ENCODE results near the gene EREG.

Gene EREG

DNA sequence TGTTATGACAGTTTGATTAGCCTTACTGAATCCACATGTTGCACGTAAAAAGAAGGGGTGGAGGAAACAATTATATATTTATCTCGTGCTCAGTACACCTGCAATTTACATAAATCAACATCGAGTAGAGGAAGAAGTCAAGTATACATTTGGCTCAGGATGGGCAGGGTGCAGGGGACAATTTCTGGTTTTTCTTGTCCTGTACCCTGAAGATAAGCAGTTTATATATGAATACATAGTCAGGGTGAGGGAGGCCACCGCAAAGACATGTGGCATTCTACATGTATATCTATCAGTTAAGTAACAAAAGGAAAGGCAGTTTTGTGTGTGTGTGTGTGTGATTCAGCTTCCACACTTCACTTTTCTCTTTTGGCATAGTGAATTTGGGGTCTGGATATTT lies 11.1 kb upstream of the EREG start:
- DNase-seq: no peak

DNA sequence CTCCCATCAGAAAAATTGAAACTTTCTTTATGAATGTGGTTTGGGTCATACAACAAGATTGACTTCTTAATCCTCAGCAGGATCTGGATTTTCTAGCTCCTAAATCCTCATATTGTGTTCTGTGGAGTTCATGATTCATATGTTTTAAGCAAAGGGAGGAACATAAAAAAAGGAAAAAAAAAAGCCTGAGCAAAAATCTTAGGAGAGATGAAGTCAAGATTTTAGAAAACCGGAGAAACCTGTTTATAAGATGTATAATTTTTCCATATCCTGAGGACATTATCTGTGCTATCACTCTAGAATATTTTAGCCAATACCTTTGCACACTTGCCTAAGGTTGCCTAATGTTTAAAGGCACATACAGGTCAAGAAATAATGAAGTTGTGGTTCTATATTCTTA lies 7.0 kb upstream of the EREG start:
- no peak for DNase-seq

DNA sequence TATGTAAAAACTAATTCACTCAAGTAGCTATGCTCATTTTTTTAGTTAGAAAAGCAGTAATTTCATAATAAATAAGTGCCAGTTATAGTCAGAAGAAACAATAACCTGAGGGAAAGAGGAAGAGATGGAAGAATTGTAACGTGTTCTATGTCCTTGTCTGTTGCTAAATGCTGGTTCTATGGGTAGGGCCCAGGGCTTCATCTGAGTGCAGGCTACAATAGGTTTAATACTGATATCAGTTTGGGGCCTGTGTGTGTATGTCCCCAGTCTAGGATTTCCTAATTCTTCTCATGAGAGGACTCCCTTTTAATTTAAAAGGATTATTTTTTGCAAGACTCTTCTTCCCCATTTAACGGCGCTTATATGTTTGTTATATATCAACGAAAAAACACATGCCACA lies 3.3 kb upstream of the EREG start:
- DNase-seq: no peak

DNA sequence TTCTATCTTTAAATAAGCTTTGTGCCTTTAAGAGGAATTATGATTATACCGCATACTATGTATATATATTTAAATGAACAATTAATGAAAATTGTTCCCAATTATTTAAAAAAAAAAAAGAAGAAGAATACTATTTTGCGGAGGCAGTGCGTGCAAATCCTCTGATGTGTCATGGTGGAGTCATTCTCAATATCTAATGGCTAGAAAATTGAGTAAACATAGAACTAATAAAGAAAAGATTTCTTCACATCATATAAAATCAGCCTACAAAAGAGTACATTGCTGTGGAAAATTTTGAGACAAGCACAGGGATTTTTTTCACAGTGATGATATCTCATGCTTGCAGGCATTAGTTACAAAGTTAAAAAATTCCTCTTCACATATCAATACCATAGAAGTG lies 2.6 kb upstream of the EREG start:
- no peak for DNase-seq

DNA sequence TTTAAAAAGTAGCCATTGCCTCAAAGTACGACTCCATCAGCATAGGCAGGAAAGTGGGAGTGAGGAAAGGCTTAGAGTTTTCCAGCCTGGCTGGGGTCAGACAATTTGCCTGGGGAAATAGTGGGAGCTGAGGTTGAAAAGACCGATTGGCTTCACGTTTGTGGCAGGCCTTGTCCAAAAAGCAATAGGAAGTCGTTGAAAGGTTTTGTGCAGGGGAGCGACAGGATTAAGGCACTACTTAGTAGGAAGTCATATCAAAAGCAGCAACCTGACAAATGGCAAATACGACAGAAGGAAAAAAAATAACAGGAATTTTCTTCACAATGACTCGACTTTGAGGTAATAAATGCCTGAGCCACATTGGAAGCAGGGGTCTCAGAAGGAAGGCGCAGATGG lies 691 bp upstream of the EREG start:
- no peak for DNase-seq

DNA sequence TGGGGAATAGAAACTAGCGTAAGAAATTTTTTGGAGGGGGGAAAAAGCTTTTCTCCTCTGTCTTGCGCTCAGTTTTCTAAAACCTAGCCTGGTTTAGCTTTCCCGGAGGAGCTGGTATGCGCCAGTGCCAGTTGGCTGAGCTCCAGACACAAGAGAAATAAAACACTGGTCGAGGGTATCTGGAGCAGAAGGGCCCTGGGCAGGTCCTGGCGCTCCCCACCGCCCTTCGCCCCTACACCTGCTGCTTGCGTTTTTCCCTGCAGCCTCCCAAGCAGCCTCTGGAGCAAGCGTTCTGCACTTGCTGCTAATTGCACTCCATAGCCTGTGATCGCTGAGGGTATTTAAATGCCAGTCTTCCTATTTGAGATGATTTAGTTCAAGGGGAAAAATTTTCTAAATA lies 816 bp downstream of the EREG start:
- peak; percentile 34 for DNase-seq

DNA sequence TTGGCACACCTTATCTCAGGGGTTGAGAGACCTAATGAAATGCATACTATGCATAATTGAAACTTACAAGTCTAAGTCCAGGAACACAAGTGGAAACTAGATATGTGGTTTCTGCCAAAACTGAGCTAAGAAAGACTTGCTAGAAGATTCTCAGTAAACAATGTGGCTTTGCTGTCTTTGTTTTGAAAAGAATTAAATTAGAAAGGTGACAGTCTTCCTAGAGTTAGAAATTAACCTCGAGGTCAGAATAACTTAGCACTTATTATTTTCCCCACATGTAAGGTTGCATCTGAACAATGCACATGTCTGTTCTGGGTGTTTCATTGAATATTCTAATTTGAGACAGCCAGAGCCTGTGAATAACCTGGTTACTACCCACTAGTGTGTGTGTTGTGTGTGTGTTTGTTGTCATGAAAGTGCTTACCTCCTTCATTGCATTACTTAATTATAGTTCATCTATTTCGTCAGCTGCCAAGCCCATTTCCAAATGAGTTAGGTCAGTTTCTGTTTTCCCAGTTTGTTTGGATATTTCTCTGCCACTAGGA lies 1.5 kb downstream of the EREG start:
- no peak for DNase-seq

DNA sequence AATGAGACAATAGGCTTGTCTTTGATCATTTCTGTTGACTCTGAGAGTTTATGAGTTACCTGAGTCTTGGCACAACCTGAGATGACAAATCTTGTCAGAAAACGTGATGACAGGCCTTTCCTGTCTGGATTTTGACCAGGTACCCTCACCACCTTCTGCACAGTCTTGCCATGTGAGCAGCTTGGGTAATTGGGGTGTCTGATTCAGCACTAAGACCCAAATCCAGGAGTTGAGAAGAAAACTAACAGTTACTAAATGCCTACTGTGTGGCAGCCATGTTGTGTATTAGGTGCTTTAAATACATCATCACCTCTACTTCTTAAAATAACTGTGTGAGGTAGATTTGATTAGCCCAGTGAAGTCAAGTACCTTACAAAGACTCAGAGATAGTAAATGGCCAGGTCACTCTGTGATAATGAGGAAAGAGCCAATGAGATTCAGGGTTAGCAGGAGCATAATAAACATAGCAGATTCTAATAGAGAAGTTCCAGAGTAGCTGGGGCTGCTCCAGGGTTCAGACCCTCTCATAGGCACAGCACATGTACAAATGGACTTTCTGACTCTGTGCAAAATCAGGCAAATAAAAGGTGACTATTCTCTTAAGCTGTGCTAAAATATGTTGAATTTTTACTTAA lies 2.8 kb downstream of the EREG start:
- DNase-seq: no peak

DNA sequence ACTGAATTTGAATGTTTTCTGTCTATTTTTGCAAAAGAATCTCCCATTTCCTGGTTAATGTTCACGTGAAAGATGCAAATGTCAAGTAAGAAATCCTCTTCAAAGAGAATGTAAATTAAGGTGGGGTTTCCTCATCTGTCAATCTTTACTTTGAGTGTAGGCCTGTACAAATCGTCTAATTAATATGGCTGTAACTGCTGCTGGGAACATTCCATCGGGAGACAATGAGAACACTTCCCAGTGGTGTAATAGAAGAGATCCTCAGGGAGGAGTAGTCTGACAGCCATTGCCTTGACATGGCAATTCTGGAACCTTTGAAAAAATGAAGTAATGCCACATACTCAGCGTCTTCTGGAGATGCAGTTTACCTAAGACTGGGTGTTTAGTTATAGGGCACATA lies 3.7 kb downstream of the EREG start:
- no peak for DNase-seq

DNA sequence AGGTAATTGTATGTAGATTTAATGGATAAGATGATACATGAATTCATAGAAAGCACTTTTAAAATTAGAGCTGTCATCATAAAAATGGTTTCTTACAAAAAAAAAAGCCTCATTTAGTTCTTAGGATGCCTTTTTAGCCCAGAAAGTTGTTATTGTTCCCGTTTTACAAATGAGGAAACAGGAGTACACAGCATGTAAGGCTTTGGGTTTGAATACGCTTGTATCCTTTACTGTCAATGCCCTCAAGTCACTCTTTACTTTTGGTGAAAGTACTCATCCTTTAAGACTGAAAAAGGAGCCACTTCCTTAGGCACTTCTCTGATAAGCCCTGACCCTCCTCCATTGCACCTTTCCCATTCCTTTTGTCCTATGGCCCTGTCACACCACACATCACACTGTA lies 4.9 kb downstream of the EREG start:
- no peak for DNase-seq

DNA sequence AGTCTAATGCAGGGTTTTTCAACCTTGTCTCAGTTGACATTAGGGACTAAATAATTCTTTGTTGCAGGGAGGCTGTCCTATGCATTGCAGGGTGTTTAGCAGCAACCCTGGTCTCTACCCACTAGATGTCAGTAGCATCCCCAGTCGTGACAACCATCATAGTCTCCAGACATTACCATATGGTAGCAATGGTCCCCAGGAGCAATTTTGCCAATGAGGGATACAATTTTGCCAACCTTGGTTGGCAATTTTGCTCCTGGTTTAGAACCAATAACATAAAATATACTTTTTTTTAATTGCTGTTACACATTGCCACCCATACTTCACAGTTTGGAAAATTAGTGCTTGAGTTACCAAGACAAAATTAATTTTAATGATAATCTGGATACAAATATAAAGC lies 6.0 kb downstream of the EREG start:
- peak; percentile 7 for DNase-seq

DNA sequence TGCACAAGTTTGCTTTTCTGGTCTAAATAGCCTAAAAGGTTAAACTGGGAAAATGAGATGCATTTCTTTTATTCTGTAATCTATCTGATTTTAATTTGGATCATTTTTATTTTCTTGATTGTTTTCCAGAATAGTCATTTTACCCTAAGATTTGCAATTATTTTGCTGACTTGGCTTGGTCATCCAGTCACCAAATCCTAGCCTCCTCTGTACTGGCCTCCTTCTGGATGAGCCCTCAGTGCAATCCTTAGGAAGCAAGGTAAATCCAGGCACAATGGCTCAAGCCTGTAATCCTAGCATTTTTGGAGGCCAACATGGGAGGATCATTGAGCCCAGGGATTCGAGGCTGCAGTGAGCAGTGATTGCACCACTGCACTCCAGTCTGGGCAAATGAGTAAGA lies 9.2 kb downstream of the EREG start:
- no peak for DNase-seq

DNA sequence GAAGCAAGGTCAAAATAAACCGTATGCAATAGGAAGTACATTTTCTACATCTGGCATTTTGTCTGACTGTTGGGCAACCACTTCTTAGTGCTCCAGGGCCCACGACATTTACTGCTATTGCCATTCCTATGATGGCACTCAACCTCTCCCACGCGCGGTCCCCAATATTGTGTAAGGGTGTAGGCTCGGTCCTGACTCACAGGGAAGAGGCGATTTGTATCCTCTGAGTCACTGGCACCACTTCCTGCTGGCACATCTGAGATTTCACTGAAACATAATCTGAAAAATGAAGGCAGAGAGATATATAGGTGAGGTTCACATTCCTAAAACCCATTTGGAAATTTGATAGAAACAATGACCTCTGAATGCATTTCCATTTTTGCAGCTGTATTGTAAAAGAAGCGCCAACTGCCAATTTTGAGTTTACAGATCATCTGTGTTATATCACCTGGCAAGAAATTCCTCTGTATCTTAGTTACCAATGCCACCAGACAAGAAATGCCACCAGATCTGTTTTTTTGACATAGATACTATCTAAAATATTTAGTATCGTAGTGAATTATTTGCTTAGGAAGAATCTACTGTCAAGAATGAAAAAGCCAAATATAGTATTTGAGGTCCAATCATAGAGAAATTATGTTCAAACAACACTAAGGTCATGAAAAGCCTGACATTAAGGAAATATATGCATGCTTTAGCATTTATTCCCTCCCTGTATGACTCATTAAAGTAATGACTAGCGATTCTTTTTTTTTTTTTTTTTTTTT lies 9.8 kb downstream of the EREG start:
- no peak for DNase-seq

DNA sequence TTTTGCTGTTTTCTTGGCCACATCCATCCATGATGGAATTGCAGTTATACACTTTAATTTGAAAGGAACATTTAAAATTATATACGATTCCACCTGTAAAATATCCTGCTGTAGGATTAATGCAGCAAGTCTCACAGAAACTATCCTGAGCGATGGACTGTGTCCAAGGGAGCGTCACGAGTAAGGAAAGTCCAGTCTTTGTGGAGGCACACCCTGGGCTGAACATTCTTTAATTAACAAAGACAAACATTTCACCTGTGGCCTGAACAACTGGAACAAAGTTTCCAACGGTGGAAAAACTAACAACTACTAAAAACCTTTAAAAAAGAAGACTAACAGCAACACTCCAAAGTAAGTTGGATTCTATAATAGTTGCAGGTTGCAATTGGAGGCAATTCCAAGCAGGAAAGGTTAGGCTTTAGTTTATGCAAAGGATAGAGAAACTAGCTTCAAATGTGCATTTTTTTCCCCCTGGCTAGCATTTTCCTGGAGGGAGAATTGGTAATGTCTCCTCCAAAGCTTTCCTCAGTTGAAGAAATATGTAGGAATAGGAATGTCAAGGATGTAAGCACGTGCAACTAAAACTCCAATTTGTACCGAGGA lies 11.0 kb downstream of the EREG start:
- no peak for DNase-seq

DNA sequence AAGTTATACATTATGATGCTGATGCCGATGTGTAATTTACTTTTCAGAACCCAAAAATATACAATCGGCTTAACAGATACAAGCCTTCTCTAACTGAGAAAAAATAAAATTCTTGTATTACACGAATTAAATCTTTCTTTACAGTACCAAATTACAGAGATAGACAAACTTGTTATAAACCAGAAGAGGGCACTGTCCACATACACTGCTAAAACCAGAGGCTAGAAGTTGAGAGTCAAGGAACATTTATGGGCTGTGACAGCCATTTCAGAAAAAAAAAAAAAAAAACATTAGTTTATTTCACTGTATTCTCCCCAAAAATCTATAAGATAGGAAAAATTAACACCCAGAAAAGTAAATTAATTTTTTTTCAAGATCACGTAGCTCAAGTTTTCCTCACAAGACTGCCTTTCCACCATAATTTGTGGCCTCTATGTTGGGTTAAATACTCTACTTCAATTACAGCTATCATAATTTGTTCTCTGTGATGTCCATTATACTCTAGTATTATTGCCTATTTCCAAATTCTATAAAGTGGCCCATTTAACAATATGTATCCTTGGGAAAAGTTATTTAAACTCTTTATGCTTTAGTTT lies 12.0 kb downstream of the EREG start:
- DNase-seq: peak; percentile 1

DNA sequence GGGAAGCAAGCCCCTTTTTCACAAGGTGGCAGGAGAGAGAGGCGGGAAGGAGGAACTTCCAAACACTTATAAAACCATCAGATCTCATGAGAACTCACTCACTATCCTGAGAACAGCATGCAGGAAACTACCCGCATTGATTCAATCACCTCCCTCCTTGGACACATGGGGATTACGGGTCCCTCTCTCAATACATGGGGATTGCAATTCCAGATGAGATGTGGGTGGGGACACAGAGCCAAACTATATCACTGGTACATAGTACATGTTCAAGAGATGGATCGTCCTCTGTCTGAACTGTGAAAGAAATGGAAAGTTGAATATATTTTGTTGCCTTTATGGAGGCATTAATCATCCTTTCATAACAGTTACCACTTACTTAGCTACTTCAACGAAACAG lies 12.8 kb downstream of the EREG start:
- DNase-seq: no peak

DNA sequence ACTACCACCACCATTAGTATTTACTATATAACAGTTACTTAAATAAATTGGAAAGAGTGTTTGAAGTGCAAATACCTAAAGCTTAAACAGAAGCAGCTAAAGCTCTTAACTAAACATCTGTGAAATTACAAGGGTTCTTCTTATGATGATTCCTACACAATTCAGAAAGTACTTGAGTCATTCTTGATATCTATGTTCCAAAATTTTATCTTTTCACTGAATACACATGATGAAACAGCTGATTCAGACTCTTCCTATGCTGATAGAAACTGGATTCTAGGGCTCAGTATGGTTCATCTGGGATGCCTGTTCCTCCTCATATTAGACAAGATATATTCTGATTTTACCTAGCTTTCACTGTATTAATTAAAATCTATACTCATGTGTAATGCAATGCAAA lies 13.6 kb downstream of the EREG start:
- no peak for DNase-seq

DNA sequence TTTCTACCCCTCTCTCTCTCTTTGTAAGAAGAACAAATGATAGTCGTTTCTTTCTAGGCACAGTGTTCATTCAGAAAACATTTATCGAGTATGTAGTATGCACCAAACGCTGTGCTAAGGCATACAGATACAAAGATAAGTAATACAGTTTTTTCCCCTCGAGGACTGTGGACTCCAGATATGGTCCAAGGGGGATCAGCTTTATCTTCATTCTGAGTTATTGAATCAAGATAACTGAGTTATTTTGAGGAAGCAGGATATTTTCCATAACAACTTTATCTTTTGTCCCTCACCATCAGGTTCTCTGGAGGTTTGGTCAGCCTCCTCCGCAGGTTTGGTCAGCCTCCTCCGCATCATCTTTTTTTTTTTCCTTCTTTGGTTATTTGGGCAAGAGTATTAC lies 15.0 kb downstream of the EREG start:
- DNase-seq: no peak

DNA sequence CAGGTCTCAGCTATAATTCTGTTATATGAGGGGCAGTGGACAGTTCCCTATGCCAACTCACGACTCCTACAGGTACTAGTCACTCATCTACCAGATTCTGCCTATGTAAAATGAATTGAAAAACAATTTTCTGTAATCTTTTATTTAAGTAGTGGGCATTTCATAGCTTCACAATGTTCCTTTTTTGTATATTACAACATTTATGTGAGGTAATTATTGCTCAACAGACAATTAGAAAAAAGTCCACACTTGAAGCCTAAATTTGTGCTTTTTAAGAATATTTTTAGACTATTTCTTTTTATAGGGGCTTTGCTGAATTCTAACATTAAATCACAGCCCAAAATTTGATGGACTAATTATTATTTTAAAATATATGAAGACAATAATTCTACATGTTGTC lies 20.4 kb downstream of the EREG start:
- no peak for DNase-seq

DNA sequence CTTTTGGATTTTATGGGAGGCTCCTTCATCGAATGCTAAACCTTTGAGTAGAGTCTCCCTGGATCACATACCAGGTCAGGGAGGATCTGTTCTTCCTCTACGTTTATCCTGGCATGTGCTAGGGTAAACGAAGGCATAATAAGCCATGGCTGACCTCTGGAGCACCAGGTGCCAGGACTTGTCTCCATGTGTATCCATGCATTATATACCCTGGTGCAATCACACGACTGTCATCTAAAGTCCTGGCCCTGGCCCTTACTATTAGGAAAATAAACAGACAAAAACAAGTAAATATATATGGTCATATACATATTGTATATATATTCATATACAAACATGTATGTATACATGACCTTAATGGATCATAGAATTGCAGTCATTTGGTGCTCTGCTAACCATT lies 21.2 kb downstream of the EREG start:
- DNase-seq: no peak

DNA sequence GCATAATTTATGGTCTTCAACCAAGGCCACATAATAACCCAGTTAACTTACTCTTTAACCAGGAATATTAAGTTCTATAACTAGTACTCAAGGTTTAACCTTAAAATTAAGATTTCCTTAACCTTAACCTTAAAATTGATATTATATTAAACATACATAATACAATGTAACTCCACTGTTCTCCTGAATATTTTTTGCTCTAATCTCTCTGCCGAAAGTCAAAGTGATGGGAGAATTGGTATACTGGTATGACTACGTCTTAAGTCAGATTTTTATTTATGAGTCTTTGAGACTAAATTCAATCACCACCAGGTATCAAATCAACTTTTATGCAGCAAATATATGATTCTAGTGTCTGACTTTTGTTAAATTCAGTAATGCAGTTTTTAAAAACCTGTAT lies 22.8 kb downstream of the EREG start:
- no peak for DNase-seq

DNA sequence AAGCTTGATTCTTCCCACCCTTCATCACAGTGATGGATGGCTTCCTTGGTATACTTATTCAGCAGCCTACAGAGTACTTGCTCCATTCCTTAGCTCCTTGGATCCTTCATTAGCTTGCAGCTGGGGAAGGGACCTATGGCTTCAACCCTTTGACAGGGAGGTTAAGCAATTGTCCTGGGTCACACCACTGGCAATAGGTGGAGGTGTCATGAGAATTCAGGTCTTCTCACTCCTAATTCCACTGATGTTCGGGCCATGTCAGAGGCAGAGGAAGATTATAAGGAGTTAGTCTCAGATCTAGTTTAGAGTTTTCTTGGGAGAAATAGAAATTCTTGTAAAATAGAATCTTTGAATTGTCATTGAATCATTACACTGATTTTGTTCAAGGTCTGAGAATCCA lies 24.5 kb downstream of the EREG start:
- DNase-seq: no peak

DNA sequence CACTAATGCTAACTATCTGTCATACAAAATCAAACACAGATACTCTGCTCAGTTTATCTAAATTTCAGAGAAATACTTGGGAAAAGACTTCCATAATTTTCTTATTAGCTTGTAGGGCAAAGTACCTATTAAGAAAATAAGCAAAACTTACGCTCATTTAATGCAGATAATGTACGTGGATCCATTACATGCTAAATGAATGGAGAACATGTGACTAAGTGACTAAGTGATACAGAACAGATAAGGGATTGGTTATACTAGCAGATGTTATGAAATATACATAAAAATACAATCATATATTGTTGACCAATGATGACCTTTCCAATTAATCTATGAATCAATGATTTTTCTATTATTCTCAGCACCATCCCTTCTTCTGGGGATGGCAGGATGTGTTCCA lies 25.7 kb downstream of the EREG start:
- no peak for DNase-seq

DNA sequence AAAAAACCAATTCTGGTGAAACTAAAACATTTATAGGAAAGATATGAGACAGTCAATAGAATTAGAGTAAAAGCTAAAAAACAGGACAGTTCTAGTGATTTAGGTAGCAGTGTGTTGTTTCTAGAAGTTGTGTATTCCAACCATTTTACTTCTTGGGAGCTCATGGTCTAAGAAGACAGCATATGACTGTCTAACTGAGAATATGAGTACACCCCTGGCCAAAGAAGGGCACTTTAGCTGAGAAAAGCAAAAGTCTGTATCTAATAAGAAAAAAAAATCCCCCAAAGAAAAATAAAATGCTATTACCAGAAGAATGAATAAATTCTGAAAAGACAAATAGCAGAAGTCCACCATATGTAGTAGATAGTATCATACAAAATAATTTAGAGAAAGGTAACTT lies 26.4 kb downstream of the EREG start:
- DNase-seq: no peak

Data from NCI-H2171 treated with DMSO at 0.1 percent for 48 hours (cell line).